Femur (tissue), 1 donor: Measurements from ENCODE around the gene KLHL30.
A peak's percentile ranks its signal among the peaks of the same experiment; 100 is the strongest.
"Not testable (repeated sequence)": the region's sequence is repeated elsewhere in the genome, so short reads cannot be mapped to it uniquely, and the experiment has no call there.

ENCODE experiments used
- DNase-seq: peaks from one replicate; pipeline ENCODE4 v3.0.0-alpha.2; 2017

The KLHL30 gene

GRCh38 chr2:238163481-238164198, 25.2 kb downstream of the KLHL30 start:
- peak; percentile 26 for DNase-seq

- DNase-seq, result no peak
Measured at GRCh38 chr2:238164906-238165287, 26.4 kb downstream of the KLHL30 start.

GRCh38 chr2:238165288-238165921, 26.9 kb downstream of the KLHL30 start:
- DNase-seq, result no peak

- no peak for DNase-seq
Measured at GRCh38 chr2:238166391-238167343, 28.2 kb downstream of the KLHL30 start.

GRCh38 chr2:238167344-238167715, 28.9 kb downstream of the KLHL30 start:
- no peak for DNase-seq

GRCh38 chr2:238167761-238168160, 29.3 kb downstream of the KLHL30 start:
- DNase-seq, result no peak

GRCh38 chr2:238168196-238169047, 30.0 kb downstream of the KLHL30 start:
- DNase-seq, result no peak

GRCh38 chr2:238169048-238169707, 30.7 kb downstream of the KLHL30 start:
- DNase-seq, result no peak

- peak; percentile 17 for DNase-seq
Measured at GRCh38 chr2:238169708-238170251, 31.3 kb downstream of the KLHL30 start.

- peak; percentile 20 for DNase-seq
Measured at GRCh38 chr2:238170386-238171071, 32.1 kb downstream of the KLHL30 start.

- DNase-seq, result not testable (repeated sequence)
Measured at GRCh38 chr2:238171072-238171431, 32.6 kb downstream of the KLHL30 start.

GRCh38 chr2:238171575-238172187, 33.2 kb downstream of the KLHL30 start:
- no peak for DNase-seq

GRCh38 chr2:238172439-238172838, 34.0 kb downstream of the KLHL30 start:
- no peak for DNase-seq

GRCh38 chr2:238173692-238174091, 35.2 kb downstream of the KLHL30 start:
- no peak for DNase-seq

- DNase-seq, result no peak
Measured at GRCh38 chr2:238174291-238174690, 35.8 kb downstream of the KLHL30 start.

- DNase-seq, result no peak
Measured at GRCh38 chr2:238174701-238175100, 36.2 kb downstream of the KLHL30 start.

GRCh38 chr2:238176613-238177012, 38.1 kb downstream of the KLHL30 start:
- no peak for DNase-seq

GRCh38 chr2:238180554-238180953, 42.1 kb downstream of the KLHL30 start:
- no peak for DNase-seq

- no peak for DNase-seq
Measured at GRCh38 chr2:238182362-238182761, 43.9 kb downstream of the KLHL30 start.

- no peak for DNase-seq
Measured at GRCh38 chr2:238183821-238184220, 45.4 kb downstream of the KLHL30 start.
